ENCODE measurements around the gene AK4. TPM values are rescaled to one million over a fixed set of nuclear protein-coding genes. Genes with fewer than 3 reads are reported as not detected.

The AK4 gene
- polyA plus RNA-seq, 3 donors: 4.3 to 9.9 (median 6.7) TPM

- H3K4me1 Mint-ChIP-seq: peaks cover 15% of the 10 kb centered on the region
- intact Hi-C loops (cut with micrococcal nuclease): loop anchor here in 1 of 2 donors (10.0 kb wide), 1 partner anchor 67 kb away; no protein-coding TSS in a partner anchor
- Histone ChIP-seq H3K4me2 (replicated peaks; ENCODE audit: extremely low read depth, low read length, poor library complexity, severe bottlenecking) (no peak overlapping the region), H3K4me3 (replicated peaks in 1 of 3; ENCODE audit: low read depth in 2 of 3, low read length in 3 of 3) (no peak overlapping the region), H3K9me3 (replicated peaks in 1 of 2; ENCODE audit: control insufficient read depth in 1 of 2, insufficient read depth in 1 of 2, low read length in 2 of 2) (no peaks in the 10 kb centered on the region), H3K36me3 (replicated peaks in 1 of 2; ENCODE audit: control insufficient read depth in 1 of 2, insufficient read depth in 2 of 2, low read length in 2 of 2) (no peaks in the 10 kb centered on the region), H3K27me3 (ENCODE audit: control insufficient read depth in 2 of 2, insufficient read depth in 2 of 2, low read length in 2 of 2) (peaks cover 4 to 21% of the 10 kb centered on the region in 2 donors), H3K27ac (ENCODE audit: low read depth in 1 of 2, low read length in 2 of 2) (no peak overlapping the region), H3K79me2 (ENCODE audit: insufficient read depth, low read length) (peaks cover 14% of the 10 kb centered on the region), H4K20me1 (ENCODE audit: insufficient read depth, low read length) (no peaks in the 10 kb centered on the region), H3K4me1 (ENCODE audit: control insufficient read depth in 1 of 2, insufficient read depth in 2 of 2, low read length in 2 of 2) (peaks cover 13 to 16% of the 10 kb centered on the region in 2 donors), H3K9ac (ENCODE audit: insufficient read depth, low read length, poor library complexity, severe bottlenecking) (no peak overlapping the region), H2AFZ (ENCODE audit: insufficient read depth, low read depth, low read length, poor library complexity, severe bottlenecking) (no peak overlapping the region)
- H3K4me3 Mint-ChIP-seq: no peak overlapping the region
- no peak overlapping the region for H3K27ac Mint-ChIP-seq
- H3K9me3 Mint-ChIP-seq: peaks cover 0 to 1% (median 0%) of the 10 kb centered on the region in 7 donors
- no CpG with 5 or more reads among the region's 1 CpG for WGBS (ENCODE audit: insufficient coverage)
- peaks cover 11 to 25% (median 17%) of the 10 kb centered on the region in 3 donors for H3K27me3 Mint-ChIP-seq (ENCODE audit: low read depth in 3 of 3)
- peaks cover 0 to 9% of the 10 kb centered on the region in 2 donors for H3K36me3 Mint-ChIP-seq
- TF ChIP-seq CTCF (IDR thresholded peaks at IDR 0.05): no peak
- DNase-seq: no peak
These were observed 3.6 kb downstream of the AK4 start for GRCh38 chr1:65151641-65152040.

- Mint-ChIP-seq H3K27me3 (ENCODE audit: low read depth in 3 of 3) (peaks cover 6 to 19% (median 11%) of the 10 kb centered on the region in 3 donors), H3K36me3 (peaks cover 3 to 12% of the 10 kb centered on the region in 2 donors)
These were observed 5.6 kb downstream of the AK4 start for GRCh38 chr1:65153635-65154034.

More at GRCh38 chr1:65153635-65154034, 5.6 kb downstream of the AK4 start:
- peaks cover 0 to 1% (median 0%) of the 10 kb centered on the region in 7 donors for H3K9me3 Mint-ChIP-seq
- no peak overlapping the region for H2AFZ ChIP-seq (ENCODE audit: insufficient read depth, low read depth, low read length, poor library complexity, severe bottlenecking)
- no peaks in the 10 kb centered on the region for H4K20me1 ChIP-seq (ENCODE audit: insufficient read depth, low read length)
- H3K9me3 ChIP-seq (replicated peaks in 1 of 2; ENCODE audit: control insufficient read depth in 1 of 2, insufficient read depth in 1 of 2, low read length in 2 of 2): no peaks in the 10 kb centered on the region
- intact Hi-C loops (cut with micrococcal nuclease): loop anchor here in 1 of 2 donors (10.0 kb wide), 1 partner anchor 69 kb away; no protein-coding TSS in a partner anchor
- no peak for TF ChIP-seq CTCF (IDR thresholded peaks at IDR 0.05)
- no peak overlapping the region for H3K4me3 Mint-ChIP-seq
- H3K4me1 ChIP-seq (ENCODE audit: control insufficient read depth in 1 of 2, insufficient read depth in 2 of 2, low read length in 2 of 2): peaks cover 6 to 10% of the 10 kb centered on the region in 2 donors
- H3K27ac ChIP-seq (ENCODE audit: low read depth in 1 of 2, low read length in 2 of 2): no peak overlapping the region
- H3K27me3 ChIP-seq (ENCODE audit: control insufficient read depth in 2 of 2, insufficient read depth in 2 of 2, low read length in 2 of 2): peaks cover 0 to 15% of the 10 kb centered on the region in 2 donors
- H3K27ac Mint-ChIP-seq: no peak overlapping the region
- H3K4me1 Mint-ChIP-seq: peaks cover 9% of the 10 kb centered on the region
- DNase-seq: no peak
- H3K4me3 ChIP-seq (replicated peaks in 1 of 3; ENCODE audit: low read depth in 2 of 3, low read length in 3 of 3): no peak overlapping the region
- peaks cover 16% of the 10 kb centered on the region for H3K79me2 ChIP-seq (ENCODE audit: insufficient read depth, low read length)
- H3K36me3 ChIP-seq (replicated peaks in 1 of 2; ENCODE audit: control insufficient read depth in 1 of 2, insufficient read depth in 2 of 2, low read length in 2 of 2): no peaks in the 10 kb centered on the region
- 70% methylated on average over 3 of the region's 4 CpGs for WGBS (ENCODE audit: insufficient coverage)
- H3K4me2 ChIP-seq (replicated peaks; ENCODE audit: extremely low read depth, low read length, poor library complexity, severe bottlenecking): no peak overlapping the region
- H3K9ac ChIP-seq (ENCODE audit: insufficient read depth, low read length, poor library complexity, severe bottlenecking): no peak overlapping the region

Data from CD14-positive monocyte (primary cell).